ENCODE measurements around the gene PPP1R12A.

- no peak for TF ChIP-seq POLR2A (IDR thresholded peaks at IDR 0.05; ENCODE audit: borderline replicate concordance, extremely low read depth, insufficient read depth, insufficient read length)
- TF ChIP-seq REST (IDR thresholded peaks at IDR 0.05; ENCODE audit: low read depth), result no peak
- TF ChIP-seq POLR2AphosphoS5 (IDR thresholded peaks at IDR 0.05; ENCODE audit: low read depth, low read length), result no peak
- no peak for TF ChIP-seq TCF7L2 (IDR thresholded peaks at IDR 0.05; ENCODE audit: borderline replicate concordance, extremely low read depth, insufficient read depth, insufficient read length)
- TF ChIP-seq CTCF (IDR thresholded peaks at IDR 0.05 in 2 of 3, conservative IDR thresholded peaks at IDR 0.05 in 1 of 3; ENCODE audit: borderline replicate concordance in 1 of 3, insufficient read depth in 1 of 3, low read depth in 2 of 3, low read length in 2 of 3), result peak; percentile 61 to 80 (median 65); a peak in 5 of 6 replicates
- no peak for TF ChIP-seq ZFX (IDR thresholded peaks at IDR 0.05)
- TF ChIP-seq EZH2 (IDR thresholded peaks at IDR 0.05), result no peak
- TF ChIP-seq JUND (IDR thresholded peaks at IDR 0.05), result no peak
These were observed 196.8 kb downstream of the PPP1R12A start for GRCh38 chr12:79737875-79738718.
